HPDE6-E6E7 (cell line): Measurements from ENCODE around the gene DUOXA1.

Experiments
- DNase-seq: peaks from one replicate; pipeline ENCODE4 v3.0.0; 2011; ENCODE audit warnings: missing footprints; ENCODE audit errors: extremely low spot score

Gene DUOXA1

GRCh38 chr15:45133561-45133920, 3.9 kb upstream of the DUOXA1 start:
- DNase-seq: no peak

- no peak for DNase-seq
Observed at GRCh38 chr15:45132844-45133560, 3.3 kb upstream of the DUOXA1 start.

- DNase-seq: no peak
Observed at GRCh38 chr15:45131510-45131909, 1.8 kb upstream of the DUOXA1 start.

GRCh38 chr15:45130291-45131000, 767 bp upstream of the DUOXA1 start:
- no peak for DNase-seq

- DNase-seq: no peak
Observed at GRCh38 chr15:45128971-45129639, 574 bp downstream of the DUOXA1 start.

- no peak for DNase-seq
Observed at GRCh38 chr15:45126535-45127158, 3.0 kb downstream of the DUOXA1 start.

- DNase-seq: no peak
Observed at GRCh38 chr15:45123397-45123796, 6.3 kb downstream of the DUOXA1 start.

- no peak for DNase-seq
Observed at GRCh38 chr15:45122719-45123118, 7.0 kb downstream of the DUOXA1 start.

- DNase-seq: peak; percentile 94
Observed at GRCh38 chr15:45121706-45122417, 7.8 kb downstream of the DUOXA1 start.

- no peak for DNase-seq
Observed at GRCh38 chr15:45121020-45121419, 8.7 kb downstream of the DUOXA1 start.

- DNase-seq: no peak
Observed at GRCh38 chr15:45120081-45120972, 9.4 kb downstream of the DUOXA1 start.

- no peak for DNase-seq
Observed at GRCh38 chr15:45118996-45119395, 10.7 kb downstream of the DUOXA1 start.

- DNase-seq: peak; percentile 92
Observed at GRCh38 chr15:45118131-45118588, 11.5 kb downstream of the DUOXA1 start.

GRCh38 chr15:45117308-45118130, 12.2 kb downstream of the DUOXA1 start:
- DNase-seq: no peak

- no peak for DNase-seq
Observed at GRCh38 chr15:45116482-45117307, 13.0 kb downstream of the DUOXA1 start.

- no peak for DNase-seq
Observed at GRCh38 chr15:45116006-45116481, 13.6 kb downstream of the DUOXA1 start.

GRCh38 chr15:45115312-45115820, 14.3 kb downstream of the DUOXA1 start:
- DNase-seq: no peak

GRCh38 chr15:45114751-45115085, 15.0 kb downstream of the DUOXA1 start:
- no peak for DNase-seq
